ENCODE data around the gene GATB.
A peak's percentile ranks its signal among the peaks of the same experiment; 100 is the strongest.

GATB gene

DNA sequence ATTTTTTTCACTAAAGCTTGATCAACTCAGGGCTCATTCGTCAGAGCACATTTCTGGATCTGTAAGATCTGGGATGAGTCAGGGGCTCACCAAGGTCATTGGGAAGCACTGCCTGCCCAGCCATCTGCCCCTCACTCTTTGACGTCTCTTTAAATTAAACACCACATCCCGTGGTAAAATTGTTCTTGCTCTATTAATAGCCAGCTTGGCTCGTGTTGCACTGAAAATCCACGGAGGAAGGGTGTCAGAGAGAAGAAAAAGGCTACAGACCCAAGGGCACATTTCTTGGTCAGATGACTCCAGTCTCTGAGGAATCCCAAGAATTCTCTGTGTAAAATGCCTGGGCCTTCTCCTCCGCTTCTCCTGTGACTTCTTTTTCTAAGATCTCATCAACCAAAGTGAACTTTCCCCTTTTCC is 45.7 kb upstream of the GATB start:
- DNase-seq (ENCODE audit: low read depth) = peak; percentile 67

DNA sequence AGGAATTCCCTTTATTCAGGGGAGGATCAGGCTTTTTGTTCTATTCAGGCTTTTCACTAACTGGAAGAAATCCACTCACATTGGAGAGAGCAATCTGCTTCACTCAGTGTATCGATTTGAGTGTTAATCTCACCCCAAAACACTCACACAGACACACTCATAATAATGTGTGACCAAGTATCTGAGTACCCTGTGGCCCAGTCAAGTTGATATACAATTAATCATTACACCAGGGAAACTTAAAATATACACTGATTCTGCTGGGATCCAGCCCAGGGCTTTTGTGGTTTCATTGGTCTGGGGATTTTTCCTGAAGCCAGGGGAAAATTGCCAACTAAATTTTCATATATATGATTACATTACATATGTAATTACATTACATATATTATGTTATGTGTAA is 44.0 kb upstream of the GATB start:
- no peak overlapping the region for H3K4me3 ChIP-seq (ENCODE audit: control insufficient read depth, low read depth, low read length)
- no peak for DNase-seq (ENCODE audit: low read depth)
- TF ChIP-seq, protein P1, sequence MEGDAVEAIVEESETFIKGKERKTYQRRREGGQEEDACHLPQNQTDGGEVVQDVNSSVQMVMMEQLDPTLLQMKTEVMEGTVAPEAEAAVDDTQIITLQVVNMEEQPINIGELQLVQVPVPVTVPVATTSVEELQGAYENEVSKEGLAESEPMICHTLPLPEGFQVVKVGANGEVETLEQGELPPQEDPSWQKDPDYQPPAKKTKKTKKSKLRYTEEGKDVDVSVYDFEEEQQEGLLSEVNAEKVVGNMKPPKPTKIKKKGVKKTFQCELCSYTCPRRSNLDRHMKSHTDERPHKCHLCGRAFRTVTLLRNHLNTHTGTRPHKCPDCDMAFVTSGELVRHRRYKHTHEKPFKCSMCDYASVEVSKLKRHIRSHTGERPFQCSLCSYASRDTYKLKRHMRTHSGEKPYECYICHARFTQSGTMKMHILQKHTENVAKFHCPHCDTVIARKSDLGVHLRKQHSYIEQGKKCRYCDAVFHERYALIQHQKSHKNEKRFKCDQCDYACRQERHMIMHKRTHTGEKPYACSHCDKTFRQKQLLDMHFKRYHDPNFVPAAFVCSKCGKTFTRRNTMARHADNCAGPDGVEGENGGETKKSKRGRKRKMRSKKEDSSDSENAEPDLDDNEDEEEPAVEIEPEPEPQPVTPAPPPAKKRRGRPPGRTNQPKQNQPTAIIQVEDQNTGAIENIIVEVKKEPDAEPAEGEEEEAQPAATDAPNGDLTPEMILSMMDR (IDR thresholded peaks at IDR 0.05; ENCODE audit: control insufficient read depth, insufficient read depth, low read depth, low read length, missing control alignments) = no peak

More for the DNA sequence above, 45.7 kb upstream of the GATB start:
- TF ChIP-seq, protein P1 (IDR thresholded peaks at IDR 0.05; ENCODE audit: control insufficient read depth, insufficient read depth, low read depth, low read length, missing control alignments) = no peak
- no peak overlapping the region for H3K4me3 ChIP-seq (ENCODE audit: control insufficient read depth, low read depth, low read length)

- TF ChIP-seq, protein P1 (IDR thresholded peaks at IDR 0.05; ENCODE audit: control insufficient read depth, insufficient read depth, low read depth, low read length, missing control alignments) = no peak
- no peak overlapping the region for H3K4me3 ChIP-seq (ENCODE audit: control insufficient read depth, low read depth, low read length)
- DNase-seq (ENCODE audit: low read depth) = no peak
These were observed 43.4 kb upstream of the GATB start for GRCh38 chr4:151804086-151804630.

DNA sequence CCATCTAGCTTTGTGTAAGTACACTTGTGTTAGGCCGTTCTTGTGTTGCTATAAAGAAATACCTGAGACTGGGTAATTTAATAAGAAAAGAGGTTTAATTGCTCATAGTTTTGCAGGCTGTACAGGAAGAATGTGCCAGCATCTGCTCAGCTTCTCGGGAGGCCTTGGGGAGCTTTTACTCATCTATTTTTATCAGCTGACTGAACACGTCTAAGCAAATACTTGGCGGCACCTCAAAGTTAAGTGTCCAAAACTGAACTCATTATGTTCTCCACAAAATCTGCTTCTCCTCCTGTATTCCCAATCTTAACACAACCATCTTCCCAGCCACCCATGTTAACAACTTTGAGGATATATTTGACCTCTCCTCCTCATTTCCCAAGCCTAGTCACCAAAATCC is 42.4 kb upstream of the GATB start:
- no peak overlapping the region for H3K4me3 ChIP-seq (ENCODE audit: control insufficient read depth, low read depth, low read length)
- TF ChIP-seq, protein P1 (IDR thresholded peaks at IDR 0.05; ENCODE audit: control insufficient read depth, insufficient read depth, low read depth, low read length, missing control alignments) = no peak
- no peak for DNase-seq (ENCODE audit: low read depth)

DNA sequence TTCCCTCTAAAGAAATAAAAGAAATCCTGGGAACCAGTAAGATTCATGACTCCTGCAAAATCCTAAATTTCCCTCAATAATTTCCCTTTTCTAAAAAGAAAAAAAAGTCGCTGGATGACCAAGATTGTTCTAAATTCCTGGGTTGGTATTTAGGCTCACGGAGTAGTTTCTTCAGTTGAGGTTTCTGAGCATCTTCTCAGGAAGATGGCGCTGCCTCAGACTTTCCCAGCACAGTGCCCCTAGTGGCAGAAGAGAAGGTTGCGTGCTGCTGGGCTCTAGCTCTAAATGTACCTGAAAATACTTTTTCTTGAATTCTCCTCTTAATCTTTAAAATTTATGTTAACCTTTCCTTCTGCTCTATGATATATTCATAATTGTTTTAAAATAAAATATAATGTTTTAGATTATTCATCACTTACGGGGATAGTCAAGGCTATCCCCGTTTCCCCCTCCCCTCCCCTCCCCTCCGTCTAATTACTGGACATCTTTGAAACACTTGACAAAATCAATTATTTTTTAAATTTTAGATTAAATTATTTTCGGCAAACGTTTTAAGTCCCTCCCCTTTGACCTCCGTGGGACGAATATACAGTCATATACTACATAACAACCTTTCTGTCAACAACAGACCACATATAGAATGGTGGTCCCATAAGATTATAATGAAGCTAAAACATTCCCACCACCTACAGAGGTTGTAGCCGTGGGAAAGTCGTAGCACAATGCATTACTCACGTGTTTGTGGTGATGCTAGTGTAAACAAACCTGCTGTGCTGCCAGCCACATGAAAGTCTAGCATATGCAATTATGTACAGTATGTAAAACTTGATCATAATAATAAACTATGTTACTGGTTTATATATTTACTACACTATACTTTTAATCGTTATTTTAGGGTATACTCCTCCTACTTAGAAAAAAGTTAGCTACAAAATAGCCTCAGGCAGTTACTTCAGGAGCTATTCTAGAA is 41.0 kb upstream of the GATB start:
- TF ChIP-seq, protein P1 (IDR thresholded peaks at IDR 0.05; ENCODE audit: control insufficient read depth, insufficient read depth, low read depth, low read length, missing control alignments) = peak; percentile 58
- DNase-seq (ENCODE audit: low read depth) = no peak
- H3K4me3 ChIP-seq (ENCODE audit: control insufficient read depth, low read depth, low read length) = no peak overlapping the region

GRCh38 chr4:151799417-151800012 is 38.7 kb upstream of the GATB start:
- no peak for DNase-seq (ENCODE audit: low read depth)
- TF ChIP-seq, protein P1 (IDR thresholded peaks at IDR 0.05; ENCODE audit: control insufficient read depth, insufficient read depth, low read depth, low read length, missing control alignments) = no peak
- no peak overlapping the region for H3K4me3 ChIP-seq (ENCODE audit: control insufficient read depth, low read depth, low read length)
